HG03520 (cell line): ENCODE results near the gene SCAI.
A peak's percentile ranks its signal among the peaks of the same experiment; 100 is the strongest.
"Not testable (repeated sequence)": the region's sequence is repeated elsewhere in the genome, so short reads cannot be mapped to it uniquely, and the experiment has no call there.

ENCODE experiments used
- ATAC-seq: cut with Tn5 transposase; IDR thresholded peaks from one replicate; pipeline ENCODE4 v1.9.1; 2021; ENCODE audit warnings: mild to moderate bottlenecking, moderate library complexity; ENCODE audit not compliant: unreplicated experiment

The SCAI gene

DNA sequence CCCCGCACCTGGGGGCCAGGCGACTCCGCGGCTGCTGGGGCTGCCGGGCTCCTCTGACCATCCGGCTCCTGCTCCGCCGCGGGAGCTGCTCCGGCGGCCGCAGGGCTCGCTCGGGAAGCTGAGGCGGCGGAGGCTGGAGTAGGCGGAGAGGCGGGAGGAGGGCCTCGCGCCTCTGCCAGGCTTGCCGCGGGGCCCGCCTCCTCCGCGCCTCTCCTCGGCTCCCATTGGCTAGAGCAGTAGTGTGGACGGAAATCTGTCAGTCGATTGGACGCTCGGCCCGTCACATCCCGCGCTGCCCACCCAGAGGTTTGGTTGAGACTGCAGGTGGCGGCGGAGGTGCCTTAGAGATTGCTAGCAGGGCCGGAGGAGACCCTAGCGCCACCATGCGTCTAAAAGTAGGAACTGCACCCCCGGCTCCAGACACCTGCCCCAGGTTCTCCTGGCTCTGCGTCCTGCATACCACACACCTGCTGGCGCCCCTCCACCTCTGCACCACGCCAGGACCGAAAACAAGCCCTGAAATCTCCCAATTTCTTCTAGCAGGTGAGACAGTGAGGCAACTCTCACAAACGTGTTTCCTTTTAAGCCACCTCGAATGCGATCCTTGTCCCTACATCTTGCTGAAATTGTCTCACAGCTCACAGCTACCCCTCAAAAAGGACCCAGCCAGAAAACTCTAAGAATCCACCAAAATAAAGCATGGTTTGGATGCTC is at the start of gene SCAI:
Gene SCAI, minus strand, starts transcription at position 152 of the 714 bp plus-strand sequence. Its CDS starts 91 bp downstream, at position 61.
- ATAC-seq: peak; percentile 98

DNA sequence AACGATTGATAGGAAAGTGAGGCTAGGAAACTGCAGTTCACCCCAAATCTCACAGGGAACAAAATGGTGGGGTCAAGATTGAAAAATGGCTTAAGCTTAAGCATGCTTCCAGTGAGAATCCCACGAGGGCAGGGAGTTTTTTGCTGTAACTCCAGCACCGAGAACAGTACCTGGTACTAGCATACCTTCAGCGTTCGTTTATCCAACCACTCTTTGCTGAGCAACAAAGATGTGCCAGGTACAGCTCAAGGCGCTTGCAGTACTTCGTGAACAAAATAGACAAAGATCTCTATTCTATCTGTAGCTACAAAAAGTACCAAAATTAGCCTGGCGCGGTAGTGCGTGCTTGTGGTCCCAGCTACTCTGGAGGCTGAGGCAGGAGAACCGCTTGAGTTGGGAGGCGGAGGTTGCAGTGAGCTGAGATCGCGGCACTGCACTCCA is 47.1 kb upstream of the SCAI start:
- no peak for ATAC-seq

DNA sequence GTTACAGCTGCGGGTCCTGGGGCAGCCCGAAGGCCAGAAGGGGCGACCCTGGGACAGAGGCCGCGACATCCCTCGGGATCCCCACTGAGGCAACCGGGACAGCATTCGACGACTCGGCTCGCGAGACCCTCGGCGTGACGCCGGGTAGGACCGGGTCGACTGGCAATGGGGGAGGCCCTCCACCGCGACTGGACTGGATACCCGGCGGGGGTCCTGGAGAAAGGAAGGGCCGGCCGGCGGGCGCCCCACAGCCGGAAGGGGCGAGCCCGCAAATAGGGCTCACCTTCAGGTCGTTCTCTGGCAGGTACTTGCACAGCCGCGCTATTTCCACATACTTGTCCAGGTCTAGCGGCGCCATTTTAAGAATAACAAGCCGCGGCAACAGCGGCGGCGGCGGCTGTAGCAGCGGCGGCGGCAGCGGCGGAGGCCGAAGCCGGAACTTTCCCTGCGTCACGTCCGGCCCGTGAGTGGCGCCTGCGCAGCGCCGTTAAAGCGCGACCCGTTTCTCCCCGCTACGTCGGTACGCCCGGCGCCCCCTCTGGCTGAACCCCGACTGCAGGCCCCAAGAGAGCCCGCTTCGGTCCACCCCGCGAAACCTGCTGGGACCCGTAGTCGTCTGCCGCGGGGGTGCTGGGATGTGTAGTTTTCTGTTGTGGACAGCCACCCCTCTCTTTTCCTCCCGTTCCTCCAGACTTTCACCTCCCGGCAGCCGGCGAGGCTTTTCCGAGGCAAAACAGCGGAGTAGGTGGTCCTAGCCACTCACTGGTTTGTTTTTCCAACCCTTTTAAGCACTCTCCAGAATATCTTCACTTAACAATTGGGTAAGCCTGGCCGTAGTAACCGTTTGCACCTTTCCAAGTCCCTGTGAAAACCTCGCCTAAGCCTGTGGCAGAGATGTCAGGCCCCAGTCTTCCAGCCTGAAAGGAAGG is 46.3 kb upstream of the SCAI start, which contains the start of gene PPP6C:
Gene PPP6C, minus strand, starts transcription at position 443 of the 929 bp plus-strand sequence. Its CDS starts 85 bp downstream, at position 358.
- peak; percentile 91 for ATAC-seq

DNA sequence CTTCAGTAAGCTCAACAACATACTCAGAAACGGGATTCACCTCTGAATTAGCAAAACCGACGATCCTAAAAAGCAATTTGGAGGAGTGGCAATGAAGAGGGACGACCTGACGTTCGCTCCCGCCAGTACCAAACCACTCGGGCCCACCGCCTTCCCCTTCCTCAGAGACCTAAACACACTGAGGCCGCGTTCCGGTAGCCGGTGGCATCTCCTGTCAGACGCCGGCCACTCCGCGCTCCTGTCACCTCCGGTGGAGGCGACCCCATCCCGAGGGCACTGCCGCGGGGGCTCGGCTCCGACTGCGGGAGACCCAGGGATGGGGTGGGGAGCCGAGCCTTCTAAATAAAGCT is 45.7 kb upstream of the SCAI start:
- ATAC-seq: peak; percentile 20

DNA sequence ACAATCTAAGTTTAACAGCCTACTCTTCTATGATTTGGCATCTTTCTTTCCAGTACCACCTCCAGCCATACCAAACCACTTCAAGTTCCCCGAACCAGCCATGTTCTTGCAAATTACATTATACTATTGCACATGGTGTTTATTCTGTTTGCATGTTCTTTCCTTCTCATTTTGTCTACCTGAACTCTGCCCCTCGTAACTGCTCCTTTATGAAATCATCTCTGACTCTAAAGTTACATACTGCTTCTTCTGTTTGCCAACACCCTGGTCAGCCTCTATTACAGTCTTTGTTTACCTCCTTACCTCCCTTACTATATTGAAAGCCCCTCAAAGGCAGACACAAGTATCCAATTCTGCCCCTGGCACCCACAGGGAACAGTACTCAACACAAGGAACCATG is 40.2 kb upstream of the SCAI start:
- no peak for ATAC-seq

DNA sequence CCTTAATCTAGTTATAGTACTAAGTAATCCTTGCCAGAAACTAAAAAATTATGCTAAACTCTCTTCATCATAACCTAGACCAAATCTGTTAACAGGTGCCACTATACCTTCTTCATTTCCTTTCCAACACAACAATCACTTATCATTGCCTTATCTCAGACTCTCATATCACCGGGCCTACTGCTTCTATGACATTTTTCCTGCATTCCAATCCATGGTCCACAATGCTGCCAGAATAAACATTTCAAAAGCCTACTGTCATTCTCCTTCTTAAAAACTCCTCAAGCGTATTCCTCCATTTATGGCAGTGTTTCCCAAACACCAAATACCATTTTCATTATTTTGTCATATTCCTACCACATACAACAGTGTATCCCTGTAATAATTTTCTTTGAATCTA is 39.7 kb upstream of the SCAI start:
- ATAC-seq: no peak

DNA sequence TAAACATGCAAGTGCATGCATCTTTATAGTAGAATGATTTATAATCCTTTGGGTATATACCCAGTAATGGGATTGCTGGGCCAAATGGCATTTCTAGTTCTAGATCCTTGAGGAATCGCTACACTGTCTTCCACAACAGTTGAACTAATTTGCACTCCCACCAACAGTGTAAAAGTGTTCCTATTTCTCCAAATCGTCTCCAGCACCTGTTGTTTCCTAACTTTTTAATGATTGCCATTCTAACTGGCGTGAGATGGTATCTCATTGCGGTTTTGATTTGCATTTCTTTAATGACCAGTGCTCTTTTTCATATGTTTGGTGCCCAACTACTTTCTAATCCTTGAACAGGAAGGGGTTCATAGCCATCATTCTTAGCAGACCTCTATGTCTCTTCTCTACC is 38.4 kb upstream of the SCAI start:
- ATAC-seq: not testable (repeated sequence)

DNA sequence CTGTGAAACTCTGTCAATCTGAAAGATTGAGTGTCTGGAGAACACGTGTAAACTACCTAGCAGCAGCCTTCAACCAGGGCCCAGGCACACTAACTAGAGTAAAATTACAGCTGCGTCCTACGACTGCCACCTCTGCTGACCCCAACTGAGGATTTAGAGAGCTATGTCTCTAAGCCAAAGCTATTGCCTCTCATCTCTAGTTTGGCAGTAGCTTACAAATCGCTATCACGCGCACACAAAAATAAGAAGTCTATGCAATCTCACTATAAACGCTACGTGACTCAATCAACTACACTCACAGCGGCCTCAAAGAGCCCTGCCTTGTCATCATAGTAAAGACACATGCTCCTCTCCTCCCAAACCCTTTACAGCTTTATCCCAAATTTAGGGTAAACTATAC is 37.5 kb upstream of the SCAI start:
- ATAC-seq: no peak

DNA sequence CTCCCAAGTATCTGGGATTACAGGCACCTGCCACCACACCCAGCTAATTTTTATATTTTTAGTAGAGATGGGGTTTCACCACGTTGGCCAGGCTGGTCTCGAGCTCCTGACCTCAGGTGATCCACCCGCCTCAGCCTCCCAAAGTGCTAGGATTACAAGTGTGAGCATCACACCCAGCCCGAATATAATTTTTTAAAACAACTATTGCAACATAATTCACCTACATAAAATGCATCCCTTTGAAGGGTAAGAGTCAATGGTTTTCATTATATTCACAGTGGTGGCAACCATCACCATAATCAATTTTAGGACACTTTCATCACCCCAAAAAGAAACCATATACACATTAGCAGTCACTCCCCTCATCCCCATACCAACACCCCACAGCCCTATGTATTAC is 36.4 kb upstream of the SCAI start:
- not testable (repeated sequence) for ATAC-seq

DNA sequence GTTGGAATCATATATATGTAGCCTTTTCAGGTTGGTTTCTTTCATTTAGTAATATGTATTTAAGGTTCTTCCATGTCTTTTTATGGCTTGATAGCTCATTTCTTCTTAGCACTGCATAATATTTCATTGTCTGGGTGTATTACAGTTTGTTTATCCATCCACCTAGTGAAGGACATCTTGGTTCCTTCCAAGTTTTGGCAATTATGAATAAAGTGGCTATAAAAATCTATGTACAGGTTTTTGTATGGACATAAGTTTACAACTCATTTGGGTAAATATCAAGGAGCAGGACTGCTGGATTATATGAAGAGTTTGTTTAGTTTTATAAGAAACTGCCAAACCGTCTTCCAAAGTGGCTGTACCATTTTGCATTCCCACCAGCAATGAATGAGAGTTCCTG is 34.6 kb upstream of the SCAI start:
- no peak for ATAC-seq

DNA sequence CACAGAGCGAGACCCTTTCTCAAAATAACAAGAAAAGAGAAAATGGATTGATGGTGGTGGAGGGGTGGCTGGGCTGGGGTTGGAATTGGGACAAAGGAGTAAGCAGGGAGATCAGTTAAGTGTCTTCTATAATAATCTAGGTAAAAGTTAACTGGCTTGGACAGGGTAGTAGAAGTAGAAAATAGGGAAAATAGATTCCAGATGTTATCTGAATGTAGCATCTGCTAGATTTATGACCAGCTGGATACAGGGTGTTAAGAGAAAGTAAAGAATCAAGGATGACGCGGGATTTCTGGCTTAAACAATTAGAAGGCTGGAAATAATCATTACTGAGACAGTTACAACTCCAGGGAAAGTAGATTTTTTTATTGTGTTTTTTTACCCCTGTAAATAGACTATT is 33.3 kb upstream of the SCAI start:
- ATAC-seq: no peak

DNA sequence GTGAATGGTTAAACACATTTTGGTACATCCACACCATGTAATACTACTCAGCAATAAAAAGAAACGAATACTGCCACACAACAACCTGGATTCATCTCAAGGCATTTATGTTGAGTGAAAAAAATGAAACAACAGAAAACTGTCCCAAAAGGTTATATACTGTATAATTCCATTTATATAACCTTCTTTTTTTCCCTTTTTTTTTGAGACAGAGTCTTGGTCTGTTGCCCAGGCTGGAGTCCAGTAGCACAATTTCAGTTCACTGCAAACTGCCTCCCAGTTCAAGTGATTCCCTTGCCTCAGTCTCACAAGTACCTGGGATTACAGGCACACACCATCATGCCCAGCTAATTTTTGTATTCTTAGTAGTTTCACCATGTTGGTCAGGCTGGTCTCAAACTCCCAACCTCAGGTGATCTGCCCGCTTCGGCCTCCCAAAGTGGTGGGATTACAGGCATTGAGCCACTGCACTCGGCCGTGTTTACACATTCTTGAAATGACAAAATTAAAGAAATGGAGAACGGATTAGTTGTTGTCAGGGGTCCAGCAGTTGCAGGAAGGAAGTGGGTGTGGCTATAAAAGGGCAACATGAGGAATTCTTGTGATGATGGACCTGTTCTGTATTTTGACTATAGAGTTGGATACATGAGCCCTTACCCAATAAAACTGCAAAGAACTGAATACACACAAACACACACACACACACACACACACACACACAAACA is 28.9 kb upstream of the SCAI start:
- no peak for ATAC-seq

DNA sequence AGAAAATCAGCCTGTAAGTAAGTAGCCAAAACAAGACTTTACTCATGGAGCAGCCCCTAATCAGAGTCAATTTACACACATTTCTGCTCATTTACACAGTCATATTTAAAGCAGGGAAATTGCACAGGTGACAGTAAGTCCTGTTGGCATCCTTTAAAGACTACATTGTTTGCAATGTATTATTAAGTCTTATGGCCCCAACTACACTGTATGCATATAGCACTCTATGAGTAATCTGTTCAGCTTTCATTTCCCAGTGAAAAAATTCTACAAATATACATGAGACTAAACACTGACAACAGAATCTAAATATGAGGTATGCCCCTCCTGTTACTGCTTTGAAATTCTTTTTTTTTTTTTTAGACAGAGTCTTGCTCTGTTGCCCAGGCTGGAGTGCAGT is 26.6 kb upstream of the SCAI start:
- no peak for ATAC-seq

DNA sequence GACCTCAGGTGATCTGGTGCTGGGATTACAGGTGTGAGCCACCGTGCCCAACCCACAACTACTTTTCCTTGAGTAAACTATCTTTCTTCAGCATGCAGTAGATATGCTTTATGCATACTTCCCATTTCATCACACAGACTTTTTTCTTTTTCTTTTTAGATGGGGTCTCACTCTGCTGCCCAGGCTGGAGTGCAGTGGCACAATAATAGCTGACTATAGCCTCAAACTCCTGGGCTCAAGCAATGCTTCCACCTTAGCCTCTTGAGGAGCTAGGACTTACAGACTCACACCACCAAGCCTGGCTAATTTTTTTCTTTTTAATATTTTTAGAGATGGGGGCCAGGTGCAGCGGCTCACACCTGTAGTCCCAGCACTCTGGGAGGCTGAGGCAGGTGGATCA is 23.4 kb upstream of the SCAI start:
- ATAC-seq: no peak

DNA sequence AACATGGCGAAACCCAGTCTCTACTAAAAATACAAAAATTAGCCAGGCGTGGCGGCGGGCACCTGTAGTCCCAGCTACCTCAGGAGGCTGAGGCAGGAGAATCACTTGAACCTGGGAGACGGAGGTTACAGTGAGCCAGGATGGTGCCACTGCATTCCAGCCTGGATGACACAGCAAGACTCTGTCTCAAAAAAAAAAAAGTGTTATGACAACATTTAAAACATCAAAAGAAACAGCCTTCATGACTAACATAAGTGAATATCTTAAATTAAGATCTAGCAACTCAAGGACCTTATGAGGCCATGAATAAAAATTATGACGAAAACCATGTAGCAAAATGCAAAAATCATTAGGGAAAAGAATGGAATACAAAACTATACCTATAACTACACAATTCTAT is 19.6 kb upstream of the SCAI start:
- not testable (repeated sequence) for ATAC-seq

DNA sequence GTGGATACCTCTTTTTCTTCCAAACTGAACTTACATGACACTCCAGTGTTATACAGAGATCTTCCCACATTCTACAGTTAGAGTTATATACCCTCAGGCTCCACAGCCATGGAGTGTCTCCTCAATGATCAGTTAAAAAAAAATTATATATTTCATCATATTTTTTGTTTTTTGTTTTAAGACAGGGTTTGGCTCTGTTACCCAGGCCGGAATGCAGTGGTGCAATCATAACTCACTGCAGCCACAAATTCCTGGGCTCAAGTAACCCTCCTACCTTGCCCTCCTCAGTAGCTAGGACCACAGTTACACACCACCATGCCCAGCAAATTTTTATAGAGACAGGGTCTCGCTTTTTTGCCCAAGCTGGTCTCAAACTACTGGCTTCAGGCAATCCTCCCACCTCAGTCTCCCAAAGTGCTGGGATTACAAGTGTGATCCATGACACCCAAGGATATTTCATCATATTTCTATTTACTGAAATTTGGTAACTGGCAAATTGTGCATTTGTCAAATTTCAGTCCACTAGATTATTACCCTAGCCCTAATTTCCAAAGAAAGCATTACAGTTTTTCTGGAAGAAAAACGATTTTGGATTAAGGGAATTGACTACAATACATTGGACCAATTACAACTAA is 18.1 kb upstream of the SCAI start:
- ATAC-seq: no peak

DNA sequence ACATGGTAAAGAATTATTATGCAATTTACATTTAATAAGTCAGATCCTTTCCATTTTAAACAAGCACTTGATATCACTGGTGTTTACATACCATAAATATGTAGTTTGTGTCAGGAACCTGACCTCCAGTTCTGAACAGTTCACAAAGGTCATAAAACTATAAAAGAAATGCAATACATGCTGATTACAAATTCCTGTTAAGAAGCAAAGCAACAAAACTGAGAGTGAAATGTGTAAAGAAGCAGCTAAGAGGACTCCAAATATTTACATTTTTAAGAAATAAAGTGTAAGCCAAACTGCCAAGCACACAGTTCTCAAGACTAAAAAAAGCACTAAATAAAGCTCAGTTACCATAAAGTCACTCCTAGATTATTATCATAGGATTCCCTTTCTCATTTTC is 17.4 kb upstream of the SCAI start:
- no peak for ATAC-seq

DNA sequence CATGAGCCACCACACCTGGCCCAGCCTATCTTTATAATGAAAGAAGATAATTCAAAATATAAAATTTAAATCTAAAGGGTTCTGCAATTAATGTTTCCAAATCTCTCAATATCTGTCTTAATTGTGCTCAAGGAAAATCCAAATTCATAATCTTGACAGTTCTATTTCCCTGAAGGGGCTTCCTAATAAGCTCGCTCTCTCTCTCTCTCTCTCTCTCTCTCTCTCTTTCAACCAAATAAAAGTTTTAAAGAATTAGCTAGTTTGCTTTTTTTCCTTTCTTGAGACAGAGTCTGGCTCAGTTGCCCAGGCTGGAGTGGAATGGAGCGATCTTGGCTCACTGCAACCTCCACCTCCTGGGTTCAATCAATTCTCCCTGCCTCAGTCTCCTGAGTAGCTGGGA is 13.2 kb upstream of the SCAI start:
- no peak for ATAC-seq

DNA sequence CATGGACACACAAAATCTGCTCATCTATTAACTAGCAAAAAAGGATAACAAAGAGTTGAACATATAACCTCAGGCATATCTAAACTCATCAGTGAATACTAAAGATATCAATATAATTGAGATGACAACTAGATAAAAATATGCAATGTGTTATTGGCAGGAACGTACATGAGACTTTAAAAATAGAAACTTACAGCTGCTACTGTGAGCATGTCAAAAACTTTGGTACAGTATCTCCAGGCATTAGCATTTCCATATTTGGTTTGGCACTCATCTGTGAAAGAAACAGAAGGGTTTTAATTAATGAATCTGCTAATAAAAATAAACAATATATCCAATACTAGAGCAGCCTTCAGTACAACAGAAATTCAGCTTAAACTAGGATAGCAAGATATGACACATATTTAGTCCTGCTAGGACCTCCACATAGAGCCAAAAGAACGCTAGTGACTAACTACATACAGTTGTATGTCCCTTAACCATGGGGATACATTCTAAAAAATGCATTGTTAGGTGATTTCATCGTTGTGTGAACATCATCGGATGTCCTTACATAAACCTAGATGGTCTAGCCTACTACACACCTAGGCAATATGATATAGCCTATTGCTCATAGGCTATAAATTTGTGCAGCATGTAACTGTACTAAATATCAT is 10.5 kb upstream of the SCAI start:
- no peak for ATAC-seq

DNA sequence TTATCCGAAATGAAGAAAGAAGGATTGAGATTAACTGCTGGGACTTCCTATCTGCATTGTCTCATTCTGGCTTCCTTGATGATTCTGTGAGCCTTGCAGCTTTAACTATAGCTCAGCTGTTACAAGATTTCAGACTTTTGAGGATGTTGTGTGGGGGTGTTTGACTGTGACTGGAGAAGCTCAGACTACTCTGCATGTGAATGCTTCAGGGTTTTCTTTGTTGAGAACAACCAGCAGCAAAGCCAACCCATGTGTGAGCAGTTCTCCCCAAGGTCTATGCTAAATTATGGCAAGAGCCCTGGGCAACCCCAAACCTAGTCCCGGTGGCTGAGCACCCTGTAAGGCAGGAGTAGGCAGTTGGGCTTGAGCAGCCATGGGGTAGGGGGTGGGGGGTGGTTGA is 8.4 kb upstream of the SCAI start:
- no peak for ATAC-seq
